ENCODE data around the gene ERAS.
"Not testable (repeated sequence)": the region's sequence is repeated elsewhere in the genome, so short reads cannot be mapped to it uniquely, and the experiment has no call there.

The ERAS gene

DNA sequence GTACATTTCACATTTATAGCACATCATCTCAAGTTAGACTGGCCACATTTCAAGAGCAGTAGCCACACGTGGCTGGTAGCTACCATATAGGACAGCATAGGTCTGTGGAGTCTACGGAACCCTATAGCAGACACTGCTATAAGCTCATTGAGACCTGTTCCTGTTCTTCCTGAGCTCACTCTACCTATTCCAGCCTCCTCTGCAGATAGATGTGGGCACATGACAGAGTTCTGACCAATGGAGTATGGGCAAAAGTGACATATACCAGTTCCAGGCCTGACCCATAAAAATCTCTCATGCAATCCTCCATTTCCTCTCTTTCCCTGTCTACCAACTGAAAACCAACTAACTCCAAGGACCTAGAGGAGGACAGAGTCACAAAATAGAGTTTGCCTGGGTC, 28.0 kb upstream of the ERAS start:
- DNase-seq (ENCODE audit: low spot score) = no peak

- no peak for DNase-seq (ENCODE audit: low spot score)
Measured at GRCh38 chrX:48800574-48801279, 25.6 kb upstream of the ERAS start.

- peak; percentile 98 for DNase-seq (ENCODE audit: low spot score)
Measured at GRCh38 chrX:48801280-48802088, 24.8 kb upstream of the ERAS start, which contains the start of gene HDAC6. Gene HDAC6, plus strand, starts transcription at chrX:48802067. Its CDS starts 626 bp downstream, at chrX:48802693.

GRCh38 chrX:48802089-48802904, 24.0 kb upstream of the ERAS start:
- peak; percentile 85 for DNase-seq (ENCODE audit: low spot score)

GRCh38 chrX:48802905-48803200, 23.5 kb upstream of the ERAS start:
- no peak for DNase-seq (ENCODE audit: low spot score)

DNA sequence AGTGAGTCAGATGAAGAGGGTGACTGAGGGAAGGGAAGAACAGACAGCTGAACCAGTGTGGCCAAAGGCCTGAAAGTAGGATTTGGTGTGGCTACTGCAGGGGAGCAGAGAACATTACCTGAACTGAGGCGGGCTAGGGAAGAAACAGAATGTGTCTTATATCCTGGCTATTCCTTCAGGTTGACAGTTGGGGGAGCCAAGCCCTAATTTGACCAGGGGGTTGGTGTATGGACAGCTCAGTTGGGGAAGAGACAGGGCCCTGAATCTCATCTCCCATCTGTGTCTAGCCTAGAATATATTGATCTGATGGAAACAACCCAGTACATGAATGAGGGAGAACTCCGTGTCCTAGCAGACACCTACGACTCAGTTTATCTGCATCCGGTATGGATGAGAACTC, 20.2 kb upstream of the ERAS start:
- no peak for DNase-seq (ENCODE audit: low spot score)

DNA sequence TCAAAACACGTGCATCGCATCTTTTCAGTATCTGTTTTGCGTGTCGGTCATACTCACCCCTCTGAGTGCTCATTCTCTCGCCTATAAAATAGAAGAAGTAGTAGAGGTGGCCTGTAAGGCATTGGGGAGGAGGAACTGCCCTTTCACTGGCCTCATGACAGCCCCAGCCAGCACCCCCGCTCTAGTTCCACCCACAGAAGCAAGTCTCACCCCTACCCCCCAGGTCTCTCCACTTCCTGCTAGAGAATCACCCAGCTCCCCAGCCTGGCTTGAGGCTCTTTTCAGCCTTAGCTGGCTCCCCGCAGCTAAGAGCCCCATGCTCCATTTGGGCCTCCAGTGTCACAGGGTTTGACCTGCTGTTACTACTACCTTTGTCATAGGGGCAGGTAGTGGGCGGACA, 12.7 kb upstream of the ERAS start:
- DNase-seq (ENCODE audit: low spot score) = no peak

- no peak for DNase-seq (ENCODE audit: low spot score)
Measured at GRCh38 chrX:48814722-48815121, 11.6 kb upstream of the ERAS start.

DNA sequence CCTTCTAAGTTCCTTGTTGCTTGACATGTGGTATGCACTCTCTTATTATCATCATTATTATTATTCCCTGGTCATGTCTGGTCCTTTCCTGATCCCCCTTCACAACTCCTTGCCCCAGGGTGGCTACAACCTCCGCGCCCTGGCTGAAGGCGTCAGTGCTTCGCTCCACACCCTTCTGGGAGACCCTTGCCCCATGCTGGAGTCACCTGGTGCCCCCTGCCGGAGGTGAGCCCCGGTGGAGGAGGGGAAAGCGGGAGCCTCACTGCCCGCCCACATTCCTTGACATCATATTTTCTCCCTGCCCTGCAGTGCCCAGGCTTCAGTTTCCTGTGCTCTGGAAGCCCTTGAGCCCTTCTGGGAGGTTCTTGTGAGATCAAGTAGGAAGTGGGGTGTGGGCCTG, 11.0 kb upstream of the ERAS start:
- DNase-seq (ENCODE audit: low spot score) = no peak

DNA sequence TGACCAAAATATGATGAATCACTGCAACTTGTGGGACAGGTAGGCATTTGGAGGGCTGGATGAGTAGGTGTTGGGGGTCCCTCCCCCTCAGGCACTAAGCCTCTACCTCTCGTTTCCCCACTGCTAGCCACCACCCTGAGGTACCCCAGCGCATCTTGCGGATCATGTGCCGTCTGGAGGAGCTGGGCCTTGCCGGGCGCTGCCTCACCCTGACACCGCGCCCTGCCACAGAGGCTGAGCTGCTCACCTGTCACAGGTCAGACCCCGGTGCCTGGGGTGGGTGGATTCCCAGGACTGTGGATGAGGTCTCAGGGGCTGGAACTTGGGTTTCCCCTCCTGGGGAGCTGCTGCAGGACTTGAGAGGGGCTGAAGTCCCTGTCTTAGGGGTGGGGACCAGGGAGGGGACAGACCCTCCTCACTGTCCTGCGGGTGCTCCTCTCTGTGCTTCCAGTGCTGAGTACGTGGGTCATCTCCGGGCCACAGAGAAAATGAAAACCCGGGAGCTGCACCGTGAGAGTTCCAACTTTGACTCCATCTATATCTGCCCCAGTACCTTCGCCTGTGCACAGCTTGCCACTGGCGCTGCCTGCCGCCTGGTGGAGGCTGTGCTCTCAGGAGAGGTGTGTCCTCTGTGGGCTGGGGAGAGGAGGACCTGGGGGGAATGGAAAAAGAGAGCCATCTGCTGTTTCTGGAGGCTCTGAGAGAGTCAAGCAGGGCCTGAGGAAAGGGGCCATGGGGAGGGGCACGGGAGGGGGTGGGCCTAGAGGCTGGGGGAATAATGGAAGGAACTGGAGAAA, 10.1 kb upstream of the ERAS start:
- DNase-seq (ENCODE audit: low spot score) = no peak

DNA sequence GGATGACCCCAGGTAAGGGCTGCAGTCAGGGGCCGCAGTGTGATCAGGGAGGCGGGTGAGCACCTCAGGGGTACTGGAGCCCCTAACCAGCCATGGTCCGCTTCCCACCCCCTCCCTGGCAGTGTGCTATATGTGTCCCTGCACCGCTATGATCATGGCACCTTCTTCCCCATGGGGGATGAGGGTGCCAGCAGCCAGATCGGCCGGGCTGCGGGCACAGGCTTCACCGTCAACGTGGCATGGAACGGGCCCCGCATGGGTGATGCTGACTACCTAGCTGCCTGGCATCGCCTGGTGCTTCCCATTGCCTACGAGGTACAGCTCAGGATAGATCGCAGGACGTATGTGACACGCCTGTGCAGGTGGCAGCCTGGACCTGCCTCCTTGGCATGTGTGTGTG, 8.2 kb upstream of the ERAS start:
- no peak for DNase-seq (ENCODE audit: low spot score)

- DNase-seq (ENCODE audit: low spot score) = no peak
Measured at GRCh38 chrX:48818866-48819265, 7.4 kb upstream of the ERAS start.

DNA sequence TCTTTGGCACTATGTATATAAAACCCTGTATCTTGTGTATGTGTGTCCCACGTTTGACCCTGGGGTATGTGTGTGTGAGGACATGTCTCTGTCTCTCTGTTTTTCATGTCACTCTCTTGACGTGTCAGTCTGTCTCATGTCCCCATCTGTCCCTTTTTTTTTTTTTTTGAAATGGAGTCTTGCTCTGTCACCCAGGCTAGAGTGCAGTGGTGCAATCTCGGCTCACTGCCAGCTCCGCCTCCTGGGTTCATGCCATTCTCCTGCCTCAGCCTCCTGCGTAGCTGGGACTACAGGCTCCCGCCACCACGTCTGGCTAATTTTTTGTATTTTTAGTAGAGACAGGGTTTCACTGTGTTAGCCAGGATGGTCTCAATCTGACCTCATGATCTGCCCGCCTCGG, 6.9 kb upstream of the ERAS start:
- not testable (repeated sequence) for DNase-seq (ENCODE audit: low spot score)

DNA sequence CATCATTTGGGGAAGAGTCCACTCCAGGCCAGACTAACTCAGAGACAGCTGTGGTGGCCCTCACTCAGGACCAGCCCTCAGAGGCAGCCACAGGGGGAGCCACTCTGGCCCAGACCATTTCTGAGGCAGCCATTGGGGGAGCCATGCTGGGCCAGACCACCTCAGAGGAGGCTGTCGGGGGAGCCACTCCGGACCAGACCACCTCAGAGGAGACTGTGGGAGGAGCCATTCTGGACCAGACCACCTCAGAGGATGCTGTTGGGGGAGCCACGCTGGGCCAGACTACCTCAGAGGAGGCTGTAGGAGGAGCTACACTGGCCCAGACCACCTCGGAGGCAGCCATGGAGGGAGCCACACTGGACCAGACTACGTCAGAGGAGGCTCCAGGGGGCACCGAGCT, 3.3 kb upstream of the ERAS start:
- DNase-seq (ENCODE audit: low spot score) = no peak

DNA sequence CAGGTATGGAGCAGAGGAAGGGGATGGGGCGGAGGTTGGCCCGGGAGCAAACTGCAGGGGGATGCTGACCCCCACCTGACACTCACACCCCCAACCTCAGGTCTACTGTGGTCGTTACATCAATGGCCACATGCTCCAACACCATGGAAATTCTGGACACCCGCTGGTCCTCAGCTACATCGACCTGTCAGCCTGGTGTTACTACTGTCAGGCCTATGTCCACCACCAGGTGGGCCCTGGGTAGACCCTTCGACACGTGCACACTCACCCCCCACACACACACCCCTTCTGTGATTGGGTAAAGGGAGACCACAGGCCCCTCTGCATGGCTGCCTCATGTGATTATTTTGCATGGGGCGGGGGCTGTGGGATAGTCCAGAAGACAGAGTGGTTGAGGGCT, 2.2 kb upstream of the ERAS start:
- no peak for DNase-seq (ENCODE audit: low spot score)

- no peak for DNase-seq (ENCODE audit: low spot score)
Measured at GRCh38 chrX:48826876-48827653, 752 bp downstream of the ERAS start.

- DNase-seq (ENCODE audit: low spot score) = no peak
Measured at GRCh38 chrX:48827654-48827968, 1.3 kb downstream of the ERAS start.

GRCh38 chrX:48829016-48829735, 2.9 kb downstream of the ERAS start:
- DNase-seq (ENCODE audit: low spot score) = no peak

DNA sequence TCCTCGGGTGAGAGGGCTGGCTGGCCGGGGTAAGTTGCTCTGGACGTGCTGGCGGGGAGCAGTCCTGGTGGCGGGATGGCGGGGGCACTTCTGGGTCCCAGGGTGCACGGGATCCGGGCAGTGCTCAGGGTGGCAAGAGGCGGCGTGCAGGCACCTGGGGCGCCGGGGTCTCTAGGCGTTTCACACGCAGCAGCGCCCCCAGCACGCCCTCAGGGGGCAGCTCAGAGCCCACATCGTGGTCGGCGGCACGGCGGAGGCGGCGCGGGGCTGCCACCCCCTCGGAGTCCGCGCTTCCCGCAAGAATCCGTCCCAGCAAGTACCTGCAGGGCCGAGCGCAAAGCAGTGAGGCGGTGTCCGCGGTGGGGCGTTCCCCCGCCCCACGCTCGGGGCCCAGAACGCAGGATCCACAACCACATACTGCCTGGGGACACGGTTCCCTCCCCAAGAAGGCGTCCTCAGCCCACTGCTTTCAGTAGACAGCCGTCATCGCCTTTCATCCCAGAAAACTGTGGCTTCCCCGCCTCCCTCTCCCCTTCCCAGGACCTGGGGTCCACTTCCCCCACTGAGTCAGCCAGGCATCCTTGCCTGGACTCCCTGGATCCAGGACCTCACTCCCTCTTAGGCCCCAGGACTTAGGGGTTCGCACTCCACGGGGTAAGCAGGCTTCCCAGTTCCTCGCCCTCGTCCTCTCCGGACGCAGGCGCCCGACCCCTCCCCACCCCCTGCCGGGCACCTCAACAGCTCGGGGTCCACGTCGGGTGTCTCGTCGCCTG, 5.0 kb downstream of the ERAS start:
- no peak for DNase-seq (ENCODE audit: low spot score)

DNA sequence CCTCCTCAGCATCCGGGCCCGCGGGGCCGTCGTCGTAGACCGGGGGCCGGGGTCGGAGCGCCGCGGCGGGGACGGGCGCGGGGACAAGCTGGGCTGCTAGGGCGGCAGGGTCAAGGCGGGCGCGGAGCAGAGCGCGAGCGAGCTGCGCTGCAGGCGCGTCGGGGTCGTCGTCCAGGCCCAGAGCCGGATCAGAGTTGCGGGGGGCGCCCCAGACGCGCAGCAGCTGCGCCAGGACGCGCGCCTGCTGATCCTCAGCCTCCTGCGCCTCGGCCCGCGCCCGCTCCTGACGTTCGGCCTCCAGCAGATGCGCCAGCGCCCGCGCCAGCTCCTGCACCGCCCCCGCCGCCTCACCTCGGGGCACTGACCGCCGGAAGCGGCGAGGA, 5.6 kb downstream of the ERAS start:
- DNase-seq (ENCODE audit: low spot score) = no peak
